HepG2 (cell line): Measurements from ENCODE around the gene COL9A2. TPM values are rescaled to one million over a fixed set of nuclear protein-coding genes. Genes with fewer than 3 reads are reported as not detected.

Experiments
- AHR ChIP-seq: IDR thresholded peaks from 2 replicates; pipeline ENCODE4 v1.6.1; 2018; ENCODE audit warnings: missing genetic modification reagents, missing compliant biosample characterization
- ATF1 ChIP-seq: IDR thresholded peaks from 2 replicates; pipeline ENCODE4 v1.6.1; 2016; ENCODE audit warnings: mild to moderate bottlenecking, control low read depth
- CENPT ChIP-seq: sonication (generic); formaldehyde crosslinking; IDR thresholded peaks from 2 replicates; pipeline ENCODE4 v1.8.0; 2022; ENCODE audit warnings: low read depth, mild to moderate bottlenecking, moderate library complexity, missing genetic modification reagents
- DNMT1 ChIP-seq: sonication (generic); formaldehyde crosslinking; IDR thresholded peaks from 2 replicates; pipeline ENCODE4 v1.5.1; 2020; ENCODE audit warnings: mild to moderate bottlenecking, missing genetic modification reagents
- DNMT3B ChIP-seq: conservative IDR thresholded peaks from 2 replicates; pipeline ENCODE4 v1.6.1; 2016; ENCODE audit warnings: missing biosample characterization, control low read depth
- FOSL1 ChIP-seq: sonication (generic); formaldehyde crosslinking; IDR thresholded peaks from 2 replicates; pipeline ENCODE4 v1.9.0; 2021; ENCODE audit warnings: missing genetic modification reagents, borderline replicate concordance
- HMG20A ChIP-seq: IDR thresholded peaks from 2 replicates; pipeline ENCODE4 v1.6.1; 2016; ENCODE audit warnings: borderline replicate concordance
- HOXA9 ChIP-seq: sonication (generic); formaldehyde crosslinking; IDR thresholded peaks from 2 replicates; pipeline ENCODE4 v1.8.1; 2022; ENCODE audit warnings: missing genetic modification reagents, mild to moderate bottlenecking, moderate library complexity, borderline replicate concordance
- NCOA1 ChIP-seq: sonication (generic); formaldehyde crosslinking; IDR thresholded peaks from 2 replicates; pipeline ENCODE4 v1.9.0; 2021; ENCODE audit warnings: missing genetic modification reagents
- NPAS2 ChIP-seq: sonication (generic); formaldehyde crosslinking; IDR thresholded peaks from 2 replicates; pipeline ENCODE4 v1.8.0; 2022; ENCODE audit warnings: mild to moderate bottlenecking, missing genetic modification reagents, borderline replicate concordance
- SCMH1 ChIP-seq: sonication (generic); formaldehyde crosslinking; IDR thresholded peaks from 2 replicates; pipeline ENCODE4 v1.9.0; 2021; ENCODE audit warnings: missing genetic modification reagents, mild to moderate bottlenecking, borderline replicate concordance
- SMAD9 ChIP-seq: sonication (generic); formaldehyde crosslinking; IDR thresholded peaks from 2 replicates; pipeline ENCODE4 v1.5.1; 2020; ENCODE audit warnings: mild to moderate bottlenecking, missing genetic modification reagents
- SUZ12 ChIP-seq: fragments of 150-350 bp; IDR thresholded peaks from 2 replicates; pipeline ENCODE4 v1.6.1; 2014; ENCODE audit warnings: low read depth, low read length
- TARDBP ChIP-seq: sonication (generic); formaldehyde crosslinking; IDR thresholded peaks from 2 replicates; pipeline ENCODE4 v1.8.0; 2022; ENCODE audit warnings: mild to moderate bottlenecking, missing genetic modification reagents
- TEAD3 ChIP-seq: optimal IDR thresholded peaks from 2 replicates; pipeline ENCODE3; 2016; ENCODE audit warnings: borderline replicate concordance
- ZBTB38 ChIP-seq: sonication (generic); formaldehyde crosslinking; IDR thresholded peaks from 2 replicates; pipeline ENCODE4 v1.5.1; 2020; ENCODE audit warnings: mild to moderate bottlenecking, missing genetic modification reagents
- ZFP62 ChIP-seq: sonication (generic); formaldehyde crosslinking; IDR thresholded peaks from 2 replicates; pipeline ENCODE4 v1.4.0; 2020; ENCODE audit warnings: missing genetic modification reagents
- ZNF224 ChIP-seq: sonication (generic); formaldehyde crosslinking; IDR thresholded peaks from 2 replicates; pipeline ENCODE4 v1.5.0; 2020; ENCODE audit warnings: mild to moderate bottlenecking, missing genetic modification reagents
- ZNF292 ChIP-seq: sonication (generic); formaldehyde crosslinking; IDR thresholded peaks from 2 replicates; pipeline ENCODE4 v1.8.1; 2022; ENCODE audit warnings: mild to moderate bottlenecking, low read depth, missing genetic modification reagents, borderline replicate concordance
- ZSCAN22 ChIP-seq: sonication (generic); formaldehyde crosslinking; IDR thresholded peaks from 2 replicates; pipeline ENCODE4 v1.4.0; 2020; ENCODE audit warnings: mild to moderate bottlenecking, missing genetic modification reagents
- ZSCAN29 ChIP-seq: sonication (generic); formaldehyde crosslinking; conservative IDR thresholded peaks from 2 replicates; pipeline ENCODE4 v1.4.0; 2020; ENCODE audit warnings: mild to moderate bottlenecking, missing genetic modification reagents
- polyA plus RNA-seq, 8 experiments: library from polyadenylated mRNA; depleted of rRNA in 3 of 8; stranded (reverse) in 7 of 8; unstranded in 1 of 8; fragments of >200 nt; fragmentation: Illumina TruSeq in 4 of 8; extraction: Trizol in 4 of 8; gene quantifications; 2 replicates each; pipeline versions ENCODE4 v1.2.1 to v1.2.3, GENCODE V29; 2011 to 2016; ENCODE audit warnings: low read depth in 4 of 8, missing spikeins in 1 of 8, mixed read lengths in 1 of 8; ENCODE audit not compliant: insufficient read depth in 1 of 8
- total RNA-seq, 5 experiments: library from RNA; depleted of rRNA; stranded (reverse); fragments of >200 nt; fragmentation: Illumina TruSeq; extraction: Trizol; gene quantifications; 2 replicates each; pipeline ENCODE4 v1.2.3, GENCODE V29; 2016; ENCODE audit warnings: low read depth in 1 of 5
- TF ChIP-seq, protein P1 (sequence below): IDR thresholded peaks from 2 replicates; pipeline ENCODE4 v1.6.1; 2016
- TF ChIP-seq, protein P2 (sequence below): sonication (generic); formaldehyde crosslinking; IDR thresholded peaks from one replicate; pipeline ENCODE4 v1.5.1; 2020; ENCODE audit warnings: mild to moderate bottlenecking, missing genetic modification reagents; ENCODE audit errors: not compliant biosample characterization

COL9A2 gene
- total and polyA plus RNA-seq, 2 of the 13 experiments (the other 11 are each of a cell fraction or from before 2014, with no cell fraction given) = 20.2 to 26.9 TPM

DNA sequence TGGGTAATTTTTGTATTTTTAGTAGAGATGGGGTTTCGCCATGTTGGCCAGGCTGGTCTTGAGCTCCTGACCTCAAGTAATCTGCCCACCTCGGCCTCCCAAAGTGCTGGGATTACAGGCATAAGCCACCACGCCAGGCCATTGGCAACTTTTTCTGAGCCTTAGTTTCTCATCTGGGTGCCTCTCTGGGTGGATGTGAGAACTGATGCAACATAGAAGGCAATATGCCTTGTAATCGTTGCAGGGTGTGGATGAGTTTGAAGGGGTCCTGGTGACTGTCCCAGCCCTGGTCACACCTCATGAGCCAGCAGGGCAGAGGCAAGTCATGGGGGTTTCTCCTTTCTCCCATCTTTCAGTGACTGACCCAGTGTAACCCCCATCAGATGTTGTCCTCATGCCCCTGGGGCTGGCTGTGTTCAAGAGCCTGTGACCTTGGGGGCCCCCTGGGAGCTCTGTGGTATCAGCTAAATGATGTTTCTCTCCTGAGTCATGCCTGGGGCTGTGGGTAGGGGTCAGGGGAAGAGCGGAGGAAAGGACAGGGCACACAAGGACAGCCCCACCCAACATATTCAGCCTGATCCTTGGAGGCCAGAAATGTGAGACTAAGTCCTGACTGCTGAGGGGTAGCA is 3.6 kb downstream of the COL9A2 start (continued):
- TF ChIP-seq FOSL1 (CRISPR knock-in tag) (peak; percentile 21; the same call in 1 of the 2 replicates), ZSCAN29 (no peak), ZBTB38 (CRISPR knock-in tag) (no peak), AHR (no peak), SCMH1 (CRISPR knock-in tag) (no peak), HOXA9 (CRISPR knock-in tag) (no peak), SMAD9 (CRISPR knock-in tag) (no peak), HMG20A (CRISPR knock-in tag) (peak; percentile 28; the same call in 1 of the 2 replicates), ZFP62 (no peak), SUZ12 (no peak), TEAD3 (peak; percentile 60), NCOA1 (CRISPR knock-in tag) (no peak), ZNF224 (CRISPR knock-in tag) (no peak), ATF1 (no peak), DNMT3B (CRISPR knock-in tag) (no peak), NPAS2 (CRISPR knock-in tag) (no peak), ZSCAN22 (CRISPR knock-in tag) (no peak), ZNF292 (no peak), DNMT1 (CRISPR knock-in tag) (no peak), TARDBP (CRISPR knock-in tag) (no peak), CENPT (CRISPR knock-in tag) (no peak)
- TF ChIP-seq, protein P1, sequence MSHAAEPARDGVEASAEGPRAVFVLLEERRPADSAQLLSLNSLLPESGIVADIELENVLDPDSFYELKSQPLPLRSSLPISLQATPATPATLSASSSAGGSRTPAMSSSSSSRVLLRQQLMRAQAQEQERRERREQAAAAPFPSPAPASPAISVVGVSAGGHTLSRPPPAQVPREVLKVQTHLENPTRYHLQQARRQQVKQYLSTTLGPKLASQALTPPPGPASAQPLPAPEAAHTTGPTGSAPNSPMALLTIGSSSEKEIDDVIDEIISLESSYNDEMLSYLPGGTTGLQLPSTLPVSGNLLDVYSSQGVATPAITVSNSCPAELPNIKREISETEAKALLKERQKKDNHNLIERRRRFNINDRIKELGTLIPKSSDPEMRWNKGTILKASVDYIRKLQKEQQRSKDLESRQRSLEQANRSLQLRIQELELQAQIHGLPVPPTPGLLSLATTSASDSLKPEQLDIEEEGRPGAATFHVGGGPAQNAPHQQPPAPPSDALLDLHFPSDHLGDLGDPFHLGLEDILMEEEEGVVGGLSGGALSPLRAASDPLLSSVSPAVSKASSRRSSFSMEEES (CRISPR knock-in tag) = no peak
- TF ChIP-seq, protein P2, sequence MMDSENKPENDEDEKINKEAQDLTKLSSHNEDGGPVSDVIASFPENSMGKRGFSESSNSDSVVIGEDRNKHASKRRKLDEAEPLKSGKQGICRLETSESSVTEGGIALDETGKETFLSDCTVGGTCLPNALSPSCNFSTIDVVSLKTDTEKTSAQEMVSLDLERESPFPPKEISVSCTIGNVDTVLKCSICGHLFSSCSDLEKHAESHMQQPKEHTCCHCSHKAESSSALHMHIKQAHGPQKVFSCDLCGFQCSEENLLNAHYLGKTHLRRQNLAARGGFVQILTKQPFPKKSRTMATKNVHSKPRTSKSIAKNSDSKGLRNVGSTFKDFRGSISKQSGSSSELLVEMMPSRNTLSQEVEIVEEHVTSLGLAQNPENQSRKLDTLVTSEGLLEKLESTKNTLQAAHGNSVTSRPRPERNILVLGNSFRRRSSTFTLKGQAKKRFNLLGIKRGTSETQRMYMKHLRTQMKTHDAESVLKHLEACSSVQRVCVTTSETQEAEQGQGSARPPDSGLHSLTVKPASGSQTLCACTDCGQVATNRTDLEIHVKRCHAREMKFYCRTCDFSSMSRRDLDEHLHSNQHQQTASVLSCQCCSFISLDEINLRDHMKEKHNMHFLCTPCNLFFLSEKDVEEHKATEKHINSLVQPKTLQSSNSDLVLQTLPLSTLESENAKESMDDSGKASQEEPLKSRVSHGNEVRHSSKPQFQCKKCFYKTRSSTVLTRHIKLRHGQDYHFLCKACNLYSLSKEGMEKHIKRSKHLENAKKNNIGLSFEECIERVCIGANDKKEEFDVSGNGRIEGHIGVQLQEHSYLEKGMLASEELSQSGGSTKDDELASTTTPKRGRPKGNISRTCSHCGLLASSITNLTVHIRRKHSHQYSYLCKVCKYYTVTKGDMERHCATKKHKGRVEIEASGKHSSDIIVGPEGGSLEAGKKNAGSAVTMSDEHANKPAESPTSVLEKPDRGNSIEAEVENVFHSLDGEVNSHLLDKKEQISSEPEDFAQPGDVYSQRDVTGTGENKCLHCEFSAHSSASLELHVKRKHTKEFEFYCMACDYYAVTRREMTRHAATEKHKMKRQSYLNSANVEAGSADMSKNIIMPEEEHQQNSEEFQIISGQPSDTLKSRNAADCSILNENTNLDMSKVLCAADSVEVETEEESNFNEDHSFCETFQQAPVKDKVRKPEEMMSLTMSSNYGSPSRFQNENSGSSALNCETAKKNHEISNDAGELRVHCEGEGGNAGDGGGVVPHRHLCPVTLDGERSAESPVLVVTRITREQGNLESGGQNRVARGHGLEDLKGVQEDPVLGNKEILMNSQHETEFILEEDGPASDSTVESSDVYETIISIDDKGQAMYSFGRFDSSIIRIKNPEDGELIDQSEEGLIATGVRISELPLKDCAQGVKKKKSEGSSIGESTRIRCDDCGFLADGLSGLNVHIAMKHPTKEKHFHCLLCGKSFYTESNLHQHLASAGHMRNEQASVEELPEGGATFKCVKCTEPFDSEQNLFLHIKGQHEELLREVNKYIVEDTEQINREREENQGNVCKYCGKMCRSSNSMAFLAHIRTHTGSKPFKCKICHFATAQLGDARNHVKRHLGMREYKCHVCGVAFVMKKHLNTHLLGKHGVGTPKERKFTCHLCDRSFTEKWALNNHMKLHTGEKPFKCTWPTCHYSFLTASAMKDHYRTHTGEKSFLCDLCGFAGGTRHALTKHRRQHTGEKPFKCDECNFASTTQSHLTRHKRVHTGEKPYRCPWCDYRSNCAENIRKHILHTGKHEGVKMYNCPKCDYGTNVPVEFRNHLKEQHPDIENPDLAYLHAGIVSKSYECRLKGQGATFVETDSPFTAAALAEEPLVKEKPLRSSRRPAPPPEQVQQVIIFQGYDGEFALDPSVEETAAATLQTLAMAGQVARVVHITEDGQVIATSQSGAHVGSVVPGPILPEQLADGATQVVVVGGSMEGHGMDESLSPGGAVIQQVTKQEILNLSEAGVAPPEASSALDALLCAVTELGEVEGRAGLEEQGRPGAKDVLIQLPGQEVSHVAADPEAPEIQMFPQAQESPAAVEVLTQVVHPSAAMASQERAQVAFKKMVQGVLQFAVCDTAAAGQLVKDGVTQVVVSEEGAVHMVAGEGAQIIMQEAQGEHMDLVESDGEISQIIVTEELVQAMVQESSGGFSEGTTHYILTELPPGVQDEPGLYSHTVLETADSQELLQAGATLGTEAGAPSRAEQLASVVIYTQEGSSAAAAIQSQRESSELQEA (CRISPR knock-in tag) = no peak
